Right renal pelvis (tissue), 4 donors: ENCODE measurements around the gene ZNF718. TPM values are rescaled to one million over a fixed set of nuclear protein-coding genes. Genes with fewer than 3 reads are reported as not detected.

Experiments used
- polyA plus RNA-seq, 4 donors: library from polyadenylated mRNA; unstranded; fragments of 120-200 nt; gene quantifications; one replicate each; pipeline ENCODE4 v1.2.1, GENCODE V29; 2013; ENCODE audit not compliant: insufficient read length in 4 of 4

The ZNF718 gene
- polyA plus RNA-seq, 4 donors: 7.4 to 16.1 (median 12.0) TPM

Other genes starting within 250 kb of the ZNF718 start
- gene ZNF595, start 71.2 kb upstream of the ZNF718 start, polyA plus RNA-seq: 10 to 100 TPM; 14.4 to 38.6 (median 19.4) TPM
- 1 to 10 TPM; 2.0 to 2.7 (median 2.3) TPM for gene ZNF732, start 181.0 kb downstream of the ZNF718 start, polyA plus RNA-seq
- 10 to 100 TPM; 23.7 to 35.1 (median 28.7) TPM for gene ZNF141, start 213.3 kb downstream of the ZNF718 start, polyA plus RNA-seq